Measurements from ENCODE around the gene NEUROD6. TPM values are rescaled to one million over a fixed set of nuclear protein-coding genes. Genes with fewer than 3 reads are reported as not detected.

The NEUROD6 gene
- total and polyA plus RNA-seq, 2 experiments from 2014 or later, result not detected

GRCh38 chr7:31384466-31384865 is 43.9 kb upstream of the NEUROD6 start:
- peak overlapping the region; percentile 49; the same call in 1 of the 2 replicates for H2AFZ ChIP-seq
- Mint-ChIP-seq H3K27me3 (ENCODE audit: insufficient read depth, low read depth, poor library complexity) (no peaks in the 10 kb centered on the region), H3K4me1 (no peaks in the 10 kb centered on the region), H3K4me3 (no peak overlapping the region), H3K9me3 (no peaks in the 10 kb centered on the region), H3K36me3 (ENCODE audit: low read depth) (no peaks in the 10 kb centered on the region), H3K27ac (no peak overlapping the region)
- no peak overlapping the region for H3K4me2 ChIP-seq
- H3K79me2 ChIP-seq (replicated peaks; ENCODE audit: insufficient read depth), result no peaks in the 10 kb centered on the region
- TF ChIP-seq ZNF331 (CRISPR knock-in tag; IDR thresholded peaks at IDR 0.05; ENCODE audit: low read depth) (no peak), REST (IDR thresholded peaks at IDR 0.05; ENCODE audit: unreplicated experiment) (no peak), ZNF462 (CRISPR knock-in tag; IDR thresholded peaks at IDR 0.05) (no peak), CREB1 (CRISPR knock-in tag; IDR thresholded peaks at IDR 0.05; ENCODE audit: low read depth) (no peak), CTCF (conservative IDR thresholded peaks at IDR 0.05; ENCODE audit: low read depth in 2 of 2) (no peak), POLR2AphosphoS5 (IDR thresholded peaks at IDR 0.05; ENCODE audit: low read depth) (no peak), EZH2 (IDR thresholded peaks at IDR 0.05; ENCODE audit: low read depth, unreplicated experiment) (no peak), JUNB (IDR thresholded peaks at IDR 0.05; ENCODE audit: unreplicated experiment) (no peak), ETS1 (IDR thresholded peaks at IDR 0.05) (no peak), ZNF114 (CRISPR knock-in tag; IDR thresholded peaks at IDR 0.05) (no peak), EZH2phosphoT487 (IDR thresholded peaks at IDR 0.05; ENCODE audit: unreplicated experiment) (no peak), NANOG (IDR thresholded peaks at IDR 0.05; ENCODE audit: borderline replicate concordance) (no peak), STAT1 (IDR thresholded peaks at IDR 0.05; ENCODE audit: unreplicated experiment) (no peak)
- no peaks in the 10 kb centered on the region for H3K4me1 ChIP-seq (ENCODE audit: insufficient read depth)
- no peaks in the 10 kb centered on the region for H4K20me1 ChIP-seq (replicated peaks; ENCODE audit: insufficient read depth)
- H3K9me2 ChIP-seq (ENCODE audit: insufficient read depth), result no peaks in the 10 kb centered on the region
- DNase-seq (ENCODE audit: low spot score), result no peak
- no peaks in the 10 kb centered on the region for H3F3A ChIP-seq (replicated peaks; ENCODE audit: low read depth)
- no peaks in the 10 kb centered on the region for H3K27me3 ChIP-seq (ENCODE audit: insufficient read depth)
- H3K27ac ChIP-seq (ENCODE audit: low read depth), result no peak overlapping the region
- no peak overlapping the region for H3K4me3 ChIP-seq
- no peak for ATAC-seq
- no peaks in the 10 kb centered on the region for H3K36me3 ChIP-seq (ENCODE audit: insufficient read depth)

Measured in GM23338 (cell line).